HG03442 (cell line): ENCODE measurements around the gene BTG2.
A peak's percentile ranks its signal among the peaks of the same experiment; 100 is the strongest.

Experiments
- ATAC-seq: cut with Tn5 transposase; IDR thresholded peaks from one replicate; pipeline ENCODE4 v1.9.1; 2021; ENCODE audit warnings: mild to moderate bottlenecking, moderate library complexity; ENCODE audit not compliant: unreplicated experiment

The BTG2 gene

GRCh38 chr1:203276408-203276807 is 28.9 kb upstream of the BTG2 start:
- ATAC-seq, result no peak

DNA sequence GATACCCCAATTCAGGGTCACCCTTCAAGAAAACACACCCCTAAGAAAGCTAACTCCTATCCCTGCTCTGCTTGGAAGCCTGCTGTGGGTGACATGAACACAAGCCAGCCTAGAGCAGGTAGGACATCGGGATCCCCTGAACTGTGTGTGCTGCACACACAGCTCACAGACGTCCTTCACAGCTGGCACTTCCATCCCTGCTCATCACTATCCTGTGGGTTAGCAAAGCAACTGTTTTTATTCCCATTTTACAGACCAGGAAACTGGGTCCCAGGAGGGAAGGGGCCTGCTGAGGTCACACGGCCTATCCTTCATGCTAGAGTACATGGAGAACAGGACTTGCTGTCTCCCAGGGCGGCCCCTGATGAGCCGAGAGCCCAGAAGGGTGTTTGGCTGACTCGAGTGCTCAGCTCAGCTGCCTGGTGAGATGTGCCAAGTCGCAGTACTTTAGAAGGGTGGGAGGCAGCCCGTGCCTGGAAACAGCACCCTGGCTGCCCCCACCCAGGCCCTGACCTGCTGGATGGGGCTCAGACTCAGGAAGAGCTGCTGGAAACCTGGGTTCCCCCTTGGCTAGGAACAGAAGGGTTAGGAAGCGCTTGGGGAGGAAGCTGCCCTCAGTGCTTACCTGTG is 28.3 kb upstream of the BTG2 start:
- no peak for ATAC-seq

DNA sequence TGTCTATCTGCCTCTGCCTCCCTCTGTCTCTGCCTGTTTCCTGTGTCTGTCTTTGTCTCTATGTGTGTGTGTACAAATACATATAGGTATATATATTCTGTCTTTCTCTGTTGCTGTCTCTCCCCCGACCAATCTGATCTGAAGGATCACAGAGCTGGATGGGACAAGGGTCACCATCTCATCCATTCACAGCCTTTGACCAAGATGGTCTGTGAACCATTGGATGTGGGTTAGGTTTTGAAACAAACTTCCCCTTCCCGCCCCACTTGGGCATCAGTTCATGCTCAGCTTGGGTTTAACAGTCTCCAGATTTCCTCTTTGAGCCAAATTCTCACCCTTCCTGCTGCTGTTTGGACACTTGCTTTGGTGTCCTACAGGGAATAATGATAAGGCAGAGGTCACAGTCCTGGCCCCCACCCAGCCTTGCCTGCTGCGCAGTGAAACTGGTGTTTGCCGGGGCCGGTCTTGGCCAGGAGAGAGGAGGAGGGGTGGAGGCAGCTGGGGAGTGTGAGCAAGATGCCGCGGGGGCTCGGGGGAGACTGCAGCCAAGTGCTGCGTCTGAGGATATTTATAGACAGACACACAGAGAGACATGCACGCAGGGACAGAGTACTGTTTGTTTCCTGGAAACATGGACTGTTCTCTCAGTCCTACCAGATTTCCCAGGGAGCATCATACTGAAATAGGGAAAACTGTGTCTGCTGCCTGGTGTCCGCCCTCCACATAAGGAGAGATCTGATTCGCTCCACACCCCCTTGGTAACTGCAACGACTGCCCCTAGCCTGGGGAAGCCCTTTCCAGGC is 27.0 kb upstream of the BTG2 start:
- ATAC-seq, result no peak

DNA sequence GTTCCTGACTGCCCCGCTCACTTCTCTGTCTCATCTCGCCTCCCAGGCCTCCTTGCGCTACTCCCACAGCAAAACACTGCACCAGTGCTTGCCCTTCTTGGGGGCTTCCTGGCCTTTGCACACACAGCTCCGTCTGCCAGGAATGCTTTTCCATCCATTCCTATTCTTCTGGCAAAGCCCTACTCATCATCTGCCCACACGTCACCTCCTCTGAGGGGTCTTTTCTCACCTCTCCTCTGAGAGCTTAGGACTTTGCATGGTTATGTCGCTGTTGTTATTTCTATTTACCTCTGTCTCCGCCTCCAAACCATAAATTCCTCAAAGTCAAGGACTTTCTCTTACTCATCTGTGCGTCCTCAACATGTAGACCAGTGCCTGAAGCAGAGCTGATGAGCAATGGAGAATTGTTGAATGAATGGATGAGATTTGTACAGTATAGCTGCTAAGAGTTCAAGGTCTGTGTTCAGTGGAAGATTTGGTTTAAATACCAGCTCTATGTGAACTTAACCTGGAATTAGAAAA is 26.4 kb upstream of the BTG2 start:
- ATAC-seq, result no peak

- no peak for ATAC-seq
Observed at GRCh38 chr1:203280061-203280460, 25.3 kb upstream of the BTG2 start.

DNA sequence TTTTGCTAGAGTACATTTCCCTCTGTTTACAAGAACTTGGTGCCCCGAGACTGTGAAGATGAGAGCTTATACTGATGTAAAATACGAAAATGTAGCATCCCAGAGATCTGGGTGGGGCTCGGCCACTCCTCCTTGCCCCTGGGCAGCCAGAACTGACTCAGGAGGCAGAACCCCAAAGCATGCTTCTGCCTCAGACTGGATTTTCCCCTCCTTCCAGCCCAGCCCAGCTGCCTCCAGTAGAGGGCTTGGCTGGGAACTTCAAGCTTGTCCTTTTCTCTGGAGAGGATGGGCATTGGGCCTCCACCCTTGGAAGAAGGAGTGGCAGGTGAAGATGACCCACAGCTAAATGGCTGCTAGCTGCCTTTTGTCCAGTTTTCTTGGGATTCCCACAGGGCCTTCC is 24.3 kb upstream of the BTG2 start:
- ATAC-seq, result no peak

GRCh38 chr1:203281851-203282661 is 23.3 kb upstream of the BTG2 start:
- no peak for ATAC-seq

DNA sequence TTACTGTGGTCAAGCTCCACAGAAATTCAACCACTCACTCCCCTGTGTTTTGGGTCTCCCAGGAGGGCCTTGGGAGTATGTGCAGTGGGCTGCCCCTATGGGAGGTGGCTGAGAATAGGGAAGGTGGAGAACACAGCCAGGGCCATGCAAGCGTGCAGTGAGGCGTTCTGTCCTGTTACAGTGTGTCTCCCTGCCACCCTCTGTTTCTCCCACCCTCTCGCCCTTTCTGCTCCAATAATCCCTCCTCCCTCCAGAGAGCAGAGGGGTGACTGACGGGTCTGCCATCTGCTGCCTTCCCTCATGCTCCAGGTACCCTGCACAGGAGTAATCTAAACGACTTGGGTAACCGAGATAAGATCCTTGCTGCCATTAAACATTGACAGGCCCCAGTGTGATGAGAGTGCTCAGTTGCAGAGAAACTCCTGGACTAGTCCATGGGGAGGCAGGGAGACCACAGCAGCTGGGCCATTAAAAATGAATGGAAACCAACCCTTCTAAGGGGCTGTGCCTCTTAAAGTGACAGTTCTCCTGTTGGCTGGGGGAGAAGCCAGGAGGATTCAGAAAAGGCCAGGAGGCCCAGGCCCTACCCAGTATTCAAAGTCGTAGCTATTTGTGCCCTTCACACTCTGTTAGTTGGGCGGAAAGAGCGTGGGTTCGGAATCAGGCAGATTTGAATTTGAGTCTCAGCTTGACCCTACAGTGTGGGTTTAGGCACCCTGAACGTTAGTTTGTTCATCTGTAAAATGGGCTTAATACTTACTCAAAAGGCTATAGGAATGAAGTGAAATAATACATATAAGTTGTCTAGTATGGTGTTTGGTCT is 22.4 kb upstream of the BTG2 start:
- ATAC-seq, result no peak

DNA sequence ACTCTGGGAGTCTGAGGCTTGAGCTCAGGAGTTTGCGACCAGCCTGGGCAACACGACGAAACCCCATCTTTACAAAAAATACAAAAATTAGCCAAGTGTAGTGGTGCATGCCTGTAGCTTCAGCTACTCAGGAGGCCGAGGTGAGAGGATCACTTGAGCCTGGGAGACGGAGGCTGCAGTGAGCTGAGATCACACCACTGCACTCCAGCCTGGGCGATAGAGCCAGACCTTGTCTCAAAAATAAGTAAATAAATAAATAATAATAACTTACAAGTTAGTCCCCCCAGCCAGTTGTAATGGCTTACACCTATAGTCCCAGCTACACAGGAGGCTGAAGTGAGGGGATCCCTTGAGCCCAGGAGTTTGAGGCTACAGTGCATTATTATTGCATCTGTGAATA is 21.7 kb upstream of the BTG2 start:
- no peak for ATAC-seq

DNA sequence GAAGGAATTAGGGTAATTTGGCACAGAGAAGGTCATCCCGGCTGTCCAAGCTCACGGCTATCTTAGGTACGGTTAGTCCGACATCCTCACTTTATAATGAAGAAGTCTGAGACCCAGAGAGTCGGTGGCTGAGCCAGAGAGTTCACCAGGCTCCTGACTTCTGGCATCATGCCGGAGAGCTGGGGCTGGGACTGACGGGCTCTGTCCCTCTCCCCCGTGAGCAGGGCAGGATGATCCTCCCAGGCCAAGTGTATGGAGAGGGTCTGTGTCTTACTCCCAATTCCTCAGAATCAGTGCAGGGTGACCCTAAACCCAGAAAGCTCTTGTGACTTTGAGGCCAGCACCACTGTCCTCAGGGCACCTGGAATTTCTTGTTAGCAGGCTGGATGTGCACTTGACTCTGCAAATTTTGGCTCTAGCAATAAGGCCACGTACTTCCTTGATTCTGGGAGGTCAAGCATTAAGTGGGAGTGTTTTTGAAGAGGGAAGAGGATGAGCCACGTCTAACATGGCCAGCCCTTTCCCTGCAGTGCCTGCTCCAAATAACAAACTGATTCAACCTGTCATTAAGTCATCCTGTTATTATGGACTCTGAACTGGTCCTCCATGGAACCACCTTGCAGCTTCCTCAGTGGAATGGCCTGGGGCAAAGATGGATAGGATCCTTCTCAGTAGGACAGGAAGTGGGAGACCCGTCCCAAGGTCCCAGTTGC is 20.8 kb upstream of the BTG2 start:
- ATAC-seq, result no peak

GRCh38 chr1:203286161-203286984 is 18.9 kb upstream of the BTG2 start:
- ATAC-seq, result no peak

DNA sequence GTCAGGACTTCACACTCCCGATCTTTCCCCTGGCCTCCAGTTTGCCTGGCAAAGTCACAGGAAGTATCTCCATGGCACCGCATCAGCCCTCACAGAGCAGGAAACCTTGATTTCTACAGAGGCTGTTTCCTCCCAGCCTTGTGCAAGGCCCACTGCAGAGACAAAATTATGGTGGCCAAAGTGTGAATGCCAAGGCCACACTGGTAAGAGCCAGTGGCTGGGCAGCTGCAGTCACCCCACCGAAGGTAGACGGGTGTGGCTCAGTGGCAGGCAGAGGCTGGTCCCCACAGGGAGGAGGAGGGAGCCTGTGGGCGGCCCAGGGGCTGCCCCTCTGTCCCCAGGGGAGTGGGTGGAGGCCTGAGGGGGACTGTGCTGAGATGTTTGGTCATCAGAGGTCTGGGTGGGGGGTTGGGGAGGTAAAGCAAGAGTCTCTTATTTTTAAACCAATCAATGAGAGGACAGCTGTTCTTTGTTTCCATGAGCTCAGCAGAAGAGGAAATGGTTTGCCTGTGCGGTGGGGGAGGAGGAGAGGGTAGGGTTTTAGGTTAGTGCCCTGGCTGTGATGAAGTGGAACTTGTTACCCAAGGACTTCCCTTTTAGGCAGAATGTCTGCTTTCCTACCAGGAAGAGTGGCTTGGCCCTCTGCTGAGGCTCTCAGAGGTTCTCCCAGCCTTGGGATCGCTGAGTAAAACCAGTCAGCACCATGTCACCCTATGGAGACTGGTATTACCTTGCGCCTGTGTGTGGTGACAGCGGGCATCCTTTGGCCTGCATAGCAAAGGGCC is 18.0 kb upstream of the BTG2 start:
- peak; percentile 45 for ATAC-seq

- ATAC-seq, result no peak
Observed at GRCh38 chr1:203287898-203288297, 17.4 kb upstream of the BTG2 start.

DNA sequence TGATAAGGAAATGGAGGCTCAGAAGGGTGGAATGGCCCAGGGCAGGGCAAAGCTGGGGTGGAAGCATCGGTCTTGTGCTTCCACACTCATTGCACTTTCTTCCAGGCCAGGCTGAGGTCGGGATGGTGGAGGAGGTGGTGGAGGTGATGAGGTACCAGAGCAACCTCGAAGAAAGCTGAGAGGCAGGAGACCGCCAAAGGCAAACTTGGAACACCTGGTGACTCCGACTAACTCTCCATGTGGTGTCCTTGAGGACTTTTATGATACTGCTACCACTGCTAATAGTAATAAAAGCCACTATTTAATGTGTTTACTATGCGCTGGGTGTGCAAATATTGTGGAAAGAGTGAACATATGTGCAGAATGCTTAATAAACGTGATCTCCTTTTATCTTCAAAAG is 16.9 kb upstream of the BTG2 start:
- no peak for ATAC-seq

- peak; percentile 54 for ATAC-seq
Observed at GRCh38 chr1:203289281-203289981, 15.9 kb upstream of the BTG2 start.

DNA sequence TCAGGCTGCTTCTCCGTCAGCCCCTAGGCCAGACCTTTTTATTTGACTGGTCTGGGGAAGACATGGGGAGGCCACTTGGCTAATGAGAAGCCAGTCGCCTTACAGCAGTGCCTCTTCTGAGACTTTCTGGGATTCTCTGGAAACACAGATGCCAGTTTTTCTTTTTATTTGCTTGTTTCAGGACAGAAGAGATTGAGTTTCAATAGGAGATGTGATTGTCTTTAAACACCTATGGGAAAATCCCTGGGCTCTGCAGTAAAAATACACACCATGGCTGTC is 15.4 kb upstream of the BTG2 start:
- no peak for ATAC-seq

DNA sequence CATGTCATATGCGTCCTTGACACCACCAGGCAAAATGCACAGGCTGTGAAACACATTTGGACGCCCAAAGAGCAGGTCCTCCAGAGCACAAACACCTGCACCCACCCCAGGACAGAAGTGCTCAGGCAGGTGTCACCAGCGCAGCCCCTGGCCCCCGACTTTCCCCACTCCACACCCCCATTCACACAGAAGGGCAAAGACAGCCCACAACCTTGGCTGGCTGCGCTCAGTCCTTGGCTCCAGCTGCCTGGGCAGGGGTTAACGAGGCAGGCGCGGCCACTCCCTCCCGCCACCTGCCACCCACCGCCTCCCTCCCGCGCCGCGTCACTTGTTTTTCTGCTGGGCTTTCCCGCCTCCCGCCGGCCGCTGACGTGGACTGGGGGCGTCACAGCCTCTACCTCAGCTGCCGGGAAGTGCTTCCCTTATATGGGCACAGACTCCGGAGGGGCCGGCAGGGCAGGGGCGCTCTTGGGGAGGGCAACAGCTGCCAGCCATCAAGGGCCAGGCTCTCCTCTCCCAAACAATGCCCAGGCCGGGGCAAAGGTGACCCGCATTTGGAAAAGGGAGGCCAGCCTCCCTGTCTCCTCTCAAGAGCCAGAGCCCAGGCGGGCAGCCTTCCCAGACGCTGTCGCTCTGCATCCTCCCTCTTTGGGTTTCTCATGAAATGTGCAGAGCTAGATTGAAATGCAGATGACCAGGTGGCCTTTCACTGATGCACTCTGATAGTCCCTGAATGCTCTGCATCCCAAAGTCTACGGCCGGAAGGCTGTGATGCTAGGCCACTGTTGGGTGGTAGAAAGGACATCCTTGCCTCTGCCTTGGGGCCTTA is 14.8 kb upstream of the BTG2 start:
- peak; percentile 36 for ATAC-seq
